ENCODE measurements around the gene CDK18. TPM values are rescaled to one million over a fixed set of nuclear protein-coding genes. Genes with fewer than 3 reads are reported as not detected.

The CDK18 gene
- total RNA-seq, 1 donor from 2014 or later: 23.9 TPM

DNA sequence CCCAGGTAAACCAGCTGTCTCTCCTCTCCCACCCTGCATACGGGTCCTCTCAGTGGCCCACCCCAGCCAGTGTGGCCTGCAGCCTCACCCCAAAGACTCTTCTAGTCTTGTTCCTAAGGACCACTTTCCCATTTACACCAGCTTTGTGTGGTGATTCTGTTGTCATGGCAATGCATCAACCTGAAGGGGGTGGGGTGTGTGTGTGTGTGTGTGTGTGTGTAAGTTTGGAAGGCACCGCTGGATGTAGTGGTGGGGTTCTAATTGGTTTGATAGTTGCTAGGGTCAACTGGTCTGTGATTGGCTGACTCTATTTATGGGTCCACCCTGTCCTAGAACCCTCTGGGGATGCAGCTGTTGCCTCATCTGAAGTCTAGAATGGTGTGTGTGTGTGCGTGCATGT, 4.7 kb upstream of the CDK18 start:
- H3K9me3 Mint-ChIP-seq (ENCODE audit: low read depth): no peaks in the 10 kb centered on the region
- H3K4me1 Mint-ChIP-seq (ENCODE audit: low read depth): peaks cover 8% of the 10 kb centered on the region
- no peak overlapping the region for H3K4me3 Mint-ChIP-seq (ENCODE audit: low read depth)
- DNase-seq (ENCODE audit: low spot score, unreplicated experiment): no peak
- peaks cover 24% of the 10 kb centered on the region for H3K27me3 Mint-ChIP-seq
- no peak overlapping the region for H3K27ac Mint-ChIP-seq
- H3K36me3 Mint-ChIP-seq (ENCODE audit: insufficient read depth): no peaks in the 10 kb centered on the region
- no peak for TF ChIP-seq CTCF (IDR thresholded peaks at IDR 0.05; ENCODE audit: unreplicated experiment)

- no peak for TF ChIP-seq CTCF (IDR thresholded peaks at IDR 0.05; ENCODE audit: unreplicated experiment)
- Mint-ChIP-seq H3K36me3 (ENCODE audit: insufficient read depth) (no peaks in the 10 kb centered on the region), H3K4me3 (ENCODE audit: low read depth) (no peak overlapping the region), H3K27ac (no peak overlapping the region), H3K27me3 (peaks cover 20% of the 10 kb centered on the region), H3K9me3 (ENCODE audit: low read depth) (no peaks in the 10 kb centered on the region), H3K4me1 (ENCODE audit: low read depth) (peaks cover 10% of the 10 kb centered on the region)
- no peak for DNase-seq (ENCODE audit: low spot score, unreplicated experiment)
Measured at GRCh38 chr1:205500240-205501233, 3.9 kb upstream of the CDK18 start.

GRCh38 chr1:205502111-205502810, 2.2 kb upstream of the CDK18 start:
- Mint-ChIP-seq H3K9me3 (ENCODE audit: low read depth) (no peaks in the 10 kb centered on the region), H3K4me3 (ENCODE audit: low read depth) (no peak overlapping the region), H3K4me1 (ENCODE audit: low read depth) (peaks cover 14% of the 10 kb centered on the region), H3K36me3 (ENCODE audit: insufficient read depth) (no peaks in the 10 kb centered on the region), H3K27me3 (peaks cover 17% of the 10 kb centered on the region), H3K27ac (no peak overlapping the region)
- no peak for DNase-seq (ENCODE audit: low spot score, unreplicated experiment)
- TF ChIP-seq CTCF (IDR thresholded peaks at IDR 0.05; ENCODE audit: unreplicated experiment): no peak

- no peaks in the 10 kb centered on the region for H3K9me3 Mint-ChIP-seq (ENCODE audit: low read depth)
- peaks cover 13% of the 10 kb centered on the region for H3K4me1 Mint-ChIP-seq (ENCODE audit: low read depth)
- H3K27ac Mint-ChIP-seq: no peak overlapping the region
Measured at GRCh38 chr1:205502992-205503391, 1.5 kb upstream of the CDK18 start.

More at GRCh38 chr1:205502992-205503391, 1.5 kb upstream of the CDK18 start:
- Mint-ChIP-seq H3K4me3 (ENCODE audit: low read depth) (no peak overlapping the region), H3K36me3 (ENCODE audit: insufficient read depth) (no peaks in the 10 kb centered on the region), H3K27me3 (peaks cover 17% of the 10 kb centered on the region)
- TF ChIP-seq CTCF (IDR thresholded peaks at IDR 0.05; ENCODE audit: unreplicated experiment): no peak
- no peak for DNase-seq (ENCODE audit: low spot score, unreplicated experiment)

Measured in progenitor cell of endocrine pancreas (in vitro differentiated cells).